ACHN (cell line): ENCODE results near the gene ZNF669.

Source experiments
- DNase-seq: peaks from one replicate; pipeline ENCODE4 v3.0.0-alpha.2; 2015
- in situ Hi-C: cut with HindIII; loops from 2 replicates; pipeline ENCODE4 v1.10.0; 2017; ENCODE audit warnings: low sequenced_read_pairs, low pct_ligation_motif_present, low pct_unique_long_range_greater_than_20kb

The ZNF669 gene

DNA sequence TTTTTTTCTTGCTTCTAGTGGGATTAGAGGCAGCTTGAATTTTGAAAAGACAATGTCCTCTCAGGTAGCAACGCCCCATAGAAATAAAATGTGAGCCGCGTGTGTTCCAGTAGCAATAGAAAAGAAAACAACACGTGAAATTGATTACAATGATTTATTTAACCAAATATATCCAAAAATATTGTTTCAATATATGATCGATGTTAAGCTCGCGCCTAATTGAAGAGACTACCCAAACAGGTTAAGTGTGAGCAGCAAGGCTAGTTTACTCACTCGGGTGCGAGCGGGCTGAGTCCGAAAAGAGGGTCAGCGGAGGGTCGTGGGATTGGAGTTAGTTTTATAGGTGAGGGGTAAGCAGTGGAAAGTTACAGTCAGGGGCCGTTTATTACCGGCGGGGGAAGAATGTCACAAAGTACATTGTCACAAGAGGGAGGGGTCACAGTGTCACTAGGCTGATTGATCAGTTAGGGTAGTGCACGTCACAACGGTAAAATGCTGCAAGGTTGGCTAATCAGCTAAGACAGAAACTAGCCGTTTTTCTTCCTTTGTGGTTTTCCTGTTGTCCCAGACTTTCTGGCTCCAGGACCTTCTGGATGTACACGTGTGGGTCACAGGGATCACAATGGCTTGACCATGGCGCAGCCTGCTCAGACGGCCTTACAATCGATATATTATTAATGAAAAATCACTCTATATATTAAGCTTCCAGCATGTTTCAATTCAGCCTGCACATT, 24.8 kb downstream of the ZNF669 start:
- DNase-seq: no peak

GRCh38 chr1:247078258-247079140, 25.7 kb downstream of the ZNF669 start, which contains the start of gene ZNF670:
Gene ZNF670, minus strand, starts transcription at chr1:247078811. Its CDS starts 215 bp downstream, at chr1:247078596.
- peak; percentile 98 for DNase-seq
- in situ Hi-C loops: no loop called here

More for the DNA sequence above, 24.8 kb downstream of the ZNF669 start:
- in situ Hi-C loops: no loop called here

DNA sequence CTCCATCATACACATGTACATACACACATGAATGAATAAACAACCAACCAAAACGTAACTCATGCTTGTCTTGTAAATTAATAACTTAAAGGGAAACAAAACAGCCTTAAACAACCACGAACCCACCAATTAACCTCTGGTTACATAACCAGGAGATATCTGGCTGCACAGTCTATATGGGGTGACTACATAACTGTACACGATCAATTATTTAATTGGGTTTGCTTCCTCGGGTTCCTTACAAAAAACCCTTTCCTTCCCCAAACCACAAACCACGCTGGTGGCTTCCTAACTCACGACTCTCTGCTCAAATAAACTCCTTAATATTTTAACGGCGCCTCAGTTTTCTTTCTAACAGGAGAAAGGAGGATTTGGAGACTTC, 26.3 kb downstream of the ZNF669 start:
- in situ Hi-C loops: no loop called here
- DNase-seq: peak; percentile 41

- peak; percentile 39 for DNase-seq
- in situ Hi-C loops: no loop called here
Measured at GRCh38 chr1:247077213-247077612, 26.9 kb downstream of the ZNF669 start.

GRCh38 chr1:247070645-247071044, 33.5 kb downstream of the ZNF669 start:
- in situ Hi-C loops: no loop called here
- no peak for DNase-seq

DNA sequence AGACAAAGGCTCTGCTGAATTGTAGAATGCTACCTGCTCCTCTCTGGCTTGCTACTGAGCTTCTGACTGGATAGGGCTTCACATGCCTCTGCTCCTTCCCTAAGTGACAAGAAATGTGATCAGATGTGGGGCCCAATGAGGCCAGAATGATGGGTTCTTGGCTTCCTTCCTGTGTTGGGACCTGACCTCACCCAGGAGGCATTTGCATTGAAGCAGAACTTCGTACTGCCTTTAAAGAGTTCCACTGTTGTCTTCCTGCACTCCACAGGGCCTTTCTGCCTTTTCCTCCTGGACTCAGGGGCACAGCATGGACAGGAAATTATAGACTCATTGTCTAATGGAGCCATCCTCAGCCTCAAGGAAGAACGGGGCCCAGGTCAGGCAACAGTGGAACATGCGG, 39.9 kb downstream of the ZNF669 start:
- in situ Hi-C loops: no loop called here
- no peak for DNase-seq

- no peak for DNase-seq
- in situ Hi-C loops: no loop called here
Measured at GRCh38 chr1:247060771-247061170, 43.4 kb downstream of the ZNF669 start.

DNA sequence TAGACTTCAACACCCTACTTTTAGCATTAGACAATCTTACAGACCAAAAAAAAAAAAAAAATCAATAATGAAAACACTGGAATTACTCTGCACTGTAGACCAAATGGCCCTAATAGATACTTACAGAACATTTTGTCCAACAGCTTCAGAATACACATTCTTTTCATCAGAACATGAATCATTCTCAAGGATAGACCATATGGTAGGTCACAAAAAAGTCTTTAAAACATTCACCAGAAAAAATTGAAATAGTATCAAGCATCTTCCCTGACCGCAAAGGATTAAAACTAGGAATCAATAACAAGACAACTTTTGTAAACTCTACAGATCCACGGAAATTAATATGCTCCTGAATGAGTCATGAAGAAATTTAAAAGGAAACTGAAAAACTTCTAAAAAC, 48.1 kb downstream of the ZNF669 start:
- in situ Hi-C loops: no loop called here
- DNase-seq: no peak

DNA sequence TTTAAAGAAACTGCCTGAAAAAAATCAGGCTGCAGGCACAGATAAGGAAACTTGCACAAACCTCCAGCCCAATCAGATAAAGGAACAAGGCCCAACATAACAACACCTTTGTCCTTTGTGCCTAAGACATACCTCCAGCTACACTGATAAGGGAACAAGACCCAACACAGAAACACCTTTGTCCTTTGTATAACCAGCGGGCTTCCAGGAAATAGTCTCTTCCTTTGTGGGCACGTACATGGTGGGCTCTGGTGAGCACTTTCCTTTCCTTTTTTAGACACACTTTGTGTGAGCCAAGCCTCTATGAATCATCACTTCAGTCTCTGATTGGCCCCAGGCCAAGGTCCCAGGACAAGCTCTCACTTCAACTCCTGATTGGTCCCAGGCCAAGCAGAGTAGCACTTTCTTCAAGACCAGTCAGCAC, 49.2 kb downstream of the ZNF669 start:
- no peak for DNase-seq
- in situ Hi-C loops: no loop called here
